UCSD-AML1 (cell line): ENCODE results near the gene CYGB.

Experiments
- DNase-seq: peaks from one replicate; lab custom pipeline; 2025; ENCODE audit not compliant: unreplicated experiment; lab: John Stamatoyannopoulos, UW

The CYGB gene

GRCh38 chr17:76550712-76551615 lies 13.5 kb upstream of the CYGB start:
- DNase-seq: no peak

- DNase-seq: no peak
Measured at GRCh38 chr17:76549539-76549938, 12.0 kb upstream of the CYGB start.

DNA sequence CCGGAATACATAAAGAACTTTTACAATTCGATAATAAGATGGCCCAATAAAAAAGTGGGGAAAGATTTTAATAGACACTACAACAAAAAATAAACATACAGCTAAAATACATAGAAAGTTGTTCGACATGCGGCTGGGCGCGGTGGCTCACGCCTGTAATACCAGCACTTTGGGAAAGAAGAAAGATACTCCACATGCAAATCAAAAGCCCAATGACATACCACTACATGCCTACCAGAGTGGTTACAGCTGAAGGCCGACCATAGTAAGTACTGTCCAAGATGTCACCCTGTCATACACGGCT lies 11.7 kb upstream of the CYGB start:
- no peak for DNase-seq

DNA sequence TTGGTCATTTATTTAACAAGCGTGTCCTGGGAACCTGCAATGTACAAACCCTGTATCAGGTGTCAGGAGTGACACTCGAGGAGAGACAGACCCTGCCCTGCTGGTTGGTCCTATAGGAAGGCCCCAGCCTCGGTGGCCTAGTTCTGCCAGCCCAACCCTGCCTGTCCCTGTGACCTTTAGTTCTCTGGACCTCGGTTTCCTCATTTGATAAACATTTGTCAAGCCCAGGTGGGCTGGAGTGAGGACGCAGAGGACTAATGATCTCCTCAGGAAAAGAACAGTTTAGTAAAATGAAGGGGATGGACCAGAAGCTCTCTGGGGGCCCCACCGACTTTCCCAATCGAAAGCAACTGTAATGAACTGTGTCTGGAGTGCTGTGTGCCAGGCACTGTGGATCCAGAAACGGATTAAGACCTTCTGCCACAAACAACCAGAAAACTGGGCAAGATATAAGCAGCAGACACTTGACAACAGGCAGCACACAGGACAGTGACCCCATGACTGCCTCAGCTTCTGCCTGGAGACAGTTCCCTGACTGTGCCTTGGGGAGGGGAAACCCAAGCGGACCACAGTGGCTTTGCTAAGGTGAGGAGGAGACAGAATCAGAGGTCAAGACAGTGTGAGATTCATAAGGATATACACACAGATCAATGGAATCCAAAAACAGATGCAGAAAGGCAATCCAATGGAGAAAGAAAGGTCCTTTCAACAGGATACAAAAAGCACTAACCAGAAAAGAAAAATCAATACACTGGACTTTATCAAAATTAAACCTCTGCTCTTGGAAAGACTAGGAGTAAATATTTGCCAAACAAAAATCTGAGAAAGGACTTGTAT lies 11.1 kb upstream of the CYGB start:
- no peak for DNase-seq

DNA sequence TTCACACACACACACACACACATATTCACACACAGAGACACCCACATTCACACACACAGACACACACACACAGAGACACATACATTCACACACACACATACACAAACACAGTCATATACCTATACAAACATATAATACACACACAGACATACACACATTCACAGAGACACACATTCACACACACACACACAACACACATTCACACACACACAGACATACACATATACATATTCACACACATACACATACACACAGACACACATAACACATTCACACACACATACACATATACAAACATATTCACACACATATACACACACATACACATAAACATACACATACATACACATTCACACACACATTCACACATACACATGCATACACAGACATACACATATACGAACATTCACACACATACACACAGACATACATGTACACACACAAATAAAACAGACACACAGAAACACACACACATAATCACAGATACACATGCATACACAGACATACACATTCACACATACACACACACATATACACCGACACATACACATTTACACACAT lies 10.2 kb upstream of the CYGB start:
- no peak for DNase-seq

- DNase-seq: peak; percentile 73
Measured at GRCh38 chr17:76547183-76547641, 9.7 kb upstream of the CYGB start.

GRCh38 chr17:76546556-76547182 lies 9.2 kb upstream of the CYGB start:
- no peak for DNase-seq

- no peak for DNase-seq
Measured at GRCh38 chr17:76545918-76546555, 8.5 kb upstream of the CYGB start.

- DNase-seq: no peak
Measured at GRCh38 chr17:76544546-76545365, 7.2 kb upstream of the CYGB start.

GRCh38 chr17:76543826-76544545 lies 6.5 kb upstream of the CYGB start:
- no peak for DNase-seq

DNA sequence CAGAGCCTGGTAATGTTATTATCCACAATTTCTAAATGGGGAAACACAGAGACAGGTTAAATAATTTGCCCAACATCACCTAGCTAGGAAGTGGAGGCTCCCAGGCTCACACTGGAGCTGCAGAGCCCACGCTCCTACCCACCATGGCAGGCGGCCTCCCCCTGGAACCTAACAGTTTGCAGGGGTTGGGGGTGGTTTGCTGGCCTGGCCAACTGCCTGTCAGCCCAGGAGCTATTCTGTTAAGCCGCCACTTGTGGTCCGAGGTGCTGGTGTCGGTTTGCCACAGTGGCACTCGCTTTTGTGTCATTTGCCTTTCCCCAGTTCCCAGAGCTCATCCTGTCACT lies 5.9 kb upstream of the CYGB start:
- DNase-seq: no peak

GRCh38 chr17:76542984-76543383 lies 5.5 kb upstream of the CYGB start:
- no peak for DNase-seq

- DNase-seq: no peak
Measured at GRCh38 chr17:76542566-76542971, 5.1 kb upstream of the CYGB start.

GRCh38 chr17:76541739-76542454 lies 4.4 kb upstream of the CYGB start:
- DNase-seq: no peak

- peak; percentile 90 for DNase-seq
Measured at GRCh38 chr17:76540381-76541300, 3.1 kb upstream of the CYGB start.

GRCh38 chr17:76539631-76540271 lies 2.2 kb upstream of the CYGB start, which contains the start of gene PRCD:
TSS of gene PRCD (plus strand) at chr17:76540044. CDS start at chr17:76540142, 98 bp downstream.
- no peak for DNase-seq

DNA sequence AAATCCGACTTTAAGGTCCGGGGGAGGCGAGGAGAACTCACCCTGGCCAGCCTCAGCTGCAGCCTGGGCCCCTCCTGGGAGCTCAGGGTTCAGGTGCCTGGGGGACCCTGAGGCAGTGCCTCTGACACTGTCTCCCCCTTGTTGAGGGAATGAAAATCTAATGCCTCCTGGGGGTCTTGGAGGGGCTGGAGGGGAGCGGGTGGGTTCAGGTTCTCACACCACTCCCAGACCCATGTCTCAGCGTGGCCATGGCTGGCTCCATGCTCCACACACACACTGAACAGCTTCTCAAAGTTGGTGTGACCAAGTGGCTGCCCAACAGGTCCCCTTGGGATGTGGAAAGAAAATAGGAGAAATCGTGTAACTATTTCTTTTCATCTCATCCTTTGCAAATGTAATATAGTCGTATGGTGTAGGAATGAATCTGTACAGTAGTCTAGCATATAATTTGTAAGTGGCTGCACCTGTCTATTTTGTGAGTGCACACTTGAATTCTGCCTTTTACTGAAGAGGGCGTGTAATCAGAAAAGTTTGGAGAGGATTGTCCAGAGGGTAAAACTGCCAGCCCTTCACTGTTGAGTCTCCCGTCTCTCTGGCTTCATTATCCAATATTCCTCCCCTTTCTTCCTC lies 1.5 kb upstream of the CYGB start:
- DNase-seq: no peak
